D341Med (cell line): Measurements from ENCODE around the gene SLC24A3.
"Not testable (repeated sequence)": the region's sequence is repeated elsewhere in the genome, so short reads cannot be mapped to it uniquely, and the experiment has no call there.

Experiments
- DNase-seq: peaks from one replicate; pipeline ENCODE4 v3.0.0; 2012; ENCODE audit warnings: low spot score

The SLC24A3 gene

DNA sequence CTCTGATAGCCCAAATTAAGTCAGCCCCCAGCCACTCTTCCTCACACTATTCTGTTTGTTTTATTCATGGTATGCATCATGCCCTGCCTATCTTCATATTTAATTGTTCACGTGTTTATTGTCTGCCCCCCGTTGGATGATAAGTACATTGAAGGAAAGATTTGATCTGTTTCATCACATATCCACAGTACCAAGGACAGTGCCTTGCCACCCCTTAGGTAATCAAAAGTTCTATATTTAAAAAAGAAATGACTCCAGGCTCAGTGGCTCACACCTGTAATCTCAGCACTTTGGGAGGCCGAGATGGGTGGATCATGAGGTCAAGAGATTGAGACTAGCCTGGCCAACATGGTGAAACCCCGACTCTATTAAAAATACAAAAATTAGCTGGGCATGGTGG lies 535.5 kb downstream of the SLC24A3 start:
- DNase-seq, result no peak

DNA sequence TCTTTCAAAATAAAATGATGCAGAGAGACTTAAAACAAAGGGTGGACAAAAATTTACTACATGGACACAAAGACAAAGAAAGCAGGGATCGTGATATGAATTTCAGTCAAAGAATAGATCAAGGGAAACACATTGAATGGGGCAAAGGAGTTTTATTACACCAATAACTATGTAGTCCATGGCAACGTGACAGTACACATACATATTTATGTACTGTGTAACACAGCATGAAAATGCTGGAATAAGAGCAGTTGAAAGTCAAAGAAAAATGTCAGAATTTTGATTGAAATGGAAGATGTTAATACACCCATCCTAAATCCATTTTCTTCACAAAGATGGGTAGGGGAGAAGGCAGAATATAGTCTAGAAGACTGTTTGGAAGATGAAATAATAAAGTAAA lies 536.2 kb downstream of the SLC24A3 start:
- no peak for DNase-seq

DNA sequence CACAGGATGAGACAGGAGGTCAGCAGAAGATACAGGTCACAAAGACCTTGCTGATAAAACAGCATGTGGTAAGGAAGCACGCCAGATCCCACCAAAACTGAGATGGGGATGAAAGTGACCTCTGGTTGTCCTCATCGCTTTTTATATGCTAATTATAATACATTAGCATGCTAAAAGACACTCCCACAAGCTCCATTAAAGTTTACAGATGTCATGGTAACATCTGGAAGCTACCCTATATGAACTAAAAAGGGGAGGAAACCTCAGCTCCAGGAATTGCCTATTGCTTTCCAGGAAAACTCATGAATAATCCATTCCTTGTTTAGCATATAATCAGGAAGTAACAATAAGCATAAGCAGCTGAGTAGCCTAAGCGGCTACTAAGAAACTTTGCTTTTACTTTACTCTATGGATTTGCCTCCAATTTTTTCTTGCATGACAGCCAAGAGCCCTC lies 537.2 kb downstream of the SLC24A3 start:
- DNase-seq, result no peak

DNA sequence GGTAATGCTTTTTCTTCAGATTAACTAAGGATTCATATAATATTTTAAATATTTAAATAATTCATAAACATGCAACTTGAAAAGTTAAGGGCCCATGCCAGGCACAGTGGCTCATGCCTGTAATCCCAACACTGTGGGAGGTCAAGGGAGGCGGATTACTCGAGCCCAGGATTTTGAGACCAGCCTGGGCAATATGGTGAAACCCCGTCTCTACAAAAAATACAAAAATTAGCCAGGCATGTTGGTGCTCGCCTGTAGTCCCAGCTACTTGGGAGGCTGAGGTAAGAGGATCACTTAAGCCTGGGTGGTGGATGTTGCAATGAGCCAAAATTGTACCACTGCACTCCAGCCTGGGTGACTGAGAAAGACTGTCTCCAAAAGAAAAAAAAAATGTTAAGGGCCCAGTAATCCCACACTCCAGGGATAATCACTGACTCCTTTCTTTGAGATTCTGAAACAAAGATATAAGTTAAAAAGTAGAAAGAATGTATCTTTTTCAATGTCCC lies 537.7 kb downstream of the SLC24A3 start:
- DNase-seq, result no peak

DNA sequence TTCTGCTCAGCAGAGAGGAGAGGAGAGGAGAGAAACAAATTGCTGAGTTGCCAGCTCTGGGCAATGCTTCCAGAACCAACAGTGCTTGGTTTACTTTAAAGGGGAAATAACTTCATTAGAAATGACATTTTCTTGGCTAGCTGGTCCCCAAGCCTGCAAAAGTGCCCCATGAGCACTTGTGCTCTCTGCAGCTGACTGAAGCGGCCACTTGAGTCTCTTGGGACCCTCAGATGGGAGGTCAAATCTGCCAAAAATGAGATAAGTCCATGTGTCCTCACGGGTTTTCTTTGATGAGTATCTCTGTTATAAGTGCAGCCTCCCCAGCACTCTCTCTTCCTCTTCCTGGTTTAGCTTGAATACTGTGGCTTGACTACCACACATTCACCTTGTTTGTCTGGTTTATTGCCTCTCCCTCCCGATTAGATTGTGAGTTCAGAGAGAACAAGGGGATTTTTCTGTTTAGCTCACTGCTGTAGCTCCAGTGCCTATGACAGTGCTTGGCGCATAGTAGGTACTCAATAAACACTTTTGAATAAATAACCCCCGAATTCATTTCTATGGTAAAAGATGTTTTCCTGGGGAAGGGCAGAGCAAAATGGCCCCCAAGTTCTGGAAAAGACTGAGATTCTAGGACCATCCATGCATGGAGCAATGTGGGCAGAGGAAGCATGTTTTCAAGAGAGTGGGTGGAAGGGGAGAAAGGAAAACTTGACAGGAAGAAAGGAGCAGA lies 538.6 kb downstream of the SLC24A3 start:
- no peak for DNase-seq

DNA sequence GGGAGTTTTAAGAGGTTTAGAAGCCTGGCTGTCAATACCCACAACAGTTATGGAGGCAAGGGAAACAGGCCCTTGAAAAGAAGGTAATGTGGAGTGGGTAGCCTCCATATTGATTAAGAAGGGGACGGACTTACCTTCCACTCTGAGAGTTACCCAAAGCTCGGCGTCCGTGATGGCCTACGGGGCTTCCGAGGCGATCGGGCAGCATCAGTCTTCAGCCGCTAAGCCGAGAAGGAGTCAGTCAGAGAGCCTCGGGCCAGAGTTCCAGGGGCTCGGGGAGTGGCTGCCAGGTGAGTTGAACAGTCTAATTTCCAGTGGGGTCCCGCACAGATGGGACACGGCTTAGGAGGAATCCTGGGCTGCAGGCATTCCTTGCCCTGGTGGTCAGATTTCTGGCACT lies 541.8 kb downstream of the SLC24A3 start:
- DNase-seq, result not testable (repeated sequence)

DNA sequence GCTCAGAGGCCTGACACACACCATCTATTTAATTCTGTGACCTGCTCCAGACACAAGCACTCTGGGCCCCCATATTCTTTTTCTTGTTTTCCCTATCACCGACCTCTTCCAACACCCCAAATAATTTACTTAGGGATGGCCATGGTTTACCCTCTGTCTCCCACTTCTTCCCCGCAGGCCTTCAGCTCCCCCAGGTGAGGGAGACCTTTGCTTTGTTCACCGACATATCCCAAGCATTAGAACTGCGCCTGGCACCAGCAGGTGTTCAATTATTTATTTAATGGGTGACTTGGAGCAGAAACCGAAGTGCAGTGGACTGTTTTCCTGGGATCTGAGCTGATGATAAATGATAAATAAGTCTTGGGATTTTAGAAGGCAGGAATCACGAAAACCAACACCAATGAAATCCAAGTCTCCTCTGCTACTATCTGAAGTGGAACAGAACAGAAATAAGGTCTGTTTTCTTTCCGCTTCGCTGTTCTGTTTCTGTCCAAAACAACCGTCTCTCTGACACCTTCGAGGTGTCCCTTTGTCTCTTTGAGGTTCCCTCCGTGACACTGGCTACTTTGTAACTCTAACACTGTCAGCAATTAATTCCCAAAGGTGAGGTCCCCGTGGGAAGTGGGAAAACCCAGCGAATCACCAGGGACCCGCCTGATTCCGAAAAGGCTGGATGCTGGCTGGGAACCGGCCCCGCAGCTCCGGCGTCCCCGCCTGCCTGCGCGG lies 544.5 kb downstream of the SLC24A3 start:
- no peak for DNase-seq

DNA sequence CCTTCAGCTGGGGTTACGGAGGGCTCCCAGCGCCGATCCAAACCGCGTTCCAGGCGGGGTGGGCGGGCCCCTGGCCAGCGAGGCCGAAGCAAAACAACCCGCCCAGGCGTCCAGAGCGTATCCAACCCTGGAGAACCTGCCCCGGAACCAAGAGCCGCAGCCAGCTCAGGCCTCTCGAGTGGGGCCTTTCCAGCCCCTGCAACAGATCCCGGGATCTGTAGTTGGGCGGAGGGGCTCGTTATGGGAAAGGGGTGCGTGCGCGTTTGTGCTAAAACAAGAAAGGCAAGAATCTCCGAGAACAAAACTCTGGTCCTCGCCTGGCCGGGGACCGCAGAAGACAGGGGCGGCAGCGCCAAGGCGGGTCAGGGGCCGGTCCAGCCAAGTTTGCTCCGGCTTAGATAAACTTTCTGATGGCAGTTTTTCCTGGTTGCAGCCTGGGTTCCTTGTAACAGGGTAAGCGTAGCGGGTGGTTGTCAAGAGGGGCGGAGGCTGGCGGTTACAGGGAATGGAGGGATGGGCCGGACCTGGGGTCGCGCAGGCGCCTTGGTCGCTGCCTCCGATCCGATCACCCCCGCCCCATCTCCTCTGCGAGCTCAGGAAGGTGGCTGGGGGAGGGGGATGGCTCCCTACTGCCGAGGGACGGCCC lies 545.2 kb downstream of the SLC24A3 start:
- peak; percentile 47 for DNase-seq

DNA sequence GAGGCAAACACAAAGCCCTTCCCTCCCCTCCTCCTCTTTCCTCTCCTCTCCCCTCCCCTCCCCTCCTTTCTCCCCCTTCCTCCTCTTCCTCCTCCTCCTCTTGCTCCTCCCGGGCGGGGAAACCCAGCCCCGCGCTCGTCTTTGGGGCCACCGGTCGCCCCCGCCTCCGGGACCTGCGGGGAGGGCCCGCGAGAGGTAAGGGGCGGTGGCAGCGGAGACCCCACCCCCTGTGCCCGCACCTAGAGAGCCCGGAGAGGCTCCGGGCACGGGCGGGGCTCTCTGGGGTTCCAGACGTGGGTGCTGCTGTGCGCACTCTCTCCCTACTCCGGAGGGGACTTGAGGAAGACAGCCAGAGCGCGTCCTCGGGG lies 545.7 kb downstream of the SLC24A3 start, which contains the start of gene RIN2:
Gene RIN2, plus strand, starts transcription at position 126 of the 368 bp plus-strand sequence. CDS start 131,344 bp downstream, outside the sequence.
- peak; percentile 51 for DNase-seq

DNA sequence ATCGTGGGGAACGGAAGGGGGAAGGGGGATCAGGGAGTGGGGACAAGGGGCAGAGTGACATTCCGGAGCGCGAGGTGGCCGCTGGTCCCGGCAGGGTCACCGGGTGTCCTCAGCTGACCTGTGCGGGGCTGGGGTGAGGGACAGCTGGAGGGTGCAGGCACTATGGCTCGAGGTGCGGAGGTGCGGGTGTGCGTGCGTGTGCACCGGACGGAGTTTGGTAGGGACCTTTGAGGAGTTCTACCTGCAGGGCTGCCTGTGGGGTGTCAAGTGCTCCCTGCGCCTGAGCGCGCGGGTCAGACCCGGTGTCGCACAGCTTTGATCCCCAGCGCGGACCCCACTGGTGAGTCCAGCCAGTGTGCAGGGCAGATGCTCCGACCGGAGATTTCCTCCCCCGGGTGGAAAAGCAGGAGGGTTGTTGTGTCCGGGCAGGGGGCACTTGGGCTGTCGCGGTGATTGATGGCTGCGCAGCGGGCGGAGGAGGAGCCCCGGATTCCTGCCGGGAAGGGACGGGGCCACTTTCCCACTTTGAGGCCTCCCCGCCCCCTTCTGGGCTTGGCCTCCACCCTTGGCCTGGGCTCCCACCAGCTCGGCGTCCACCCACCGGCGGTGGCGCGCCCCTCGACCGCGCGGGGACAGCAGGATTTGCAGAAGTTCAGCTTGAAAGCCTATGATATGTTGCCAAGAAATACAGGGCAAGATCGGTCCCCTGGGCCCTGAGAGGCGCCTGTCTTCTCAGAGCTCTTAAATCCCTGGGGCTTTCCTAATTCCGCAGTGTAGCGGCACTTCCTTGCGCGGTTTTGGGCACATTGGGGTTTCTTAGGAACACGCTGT lies 546.3 kb downstream of the SLC24A3 start:
- peak; percentile 82 for DNase-seq

DNA sequence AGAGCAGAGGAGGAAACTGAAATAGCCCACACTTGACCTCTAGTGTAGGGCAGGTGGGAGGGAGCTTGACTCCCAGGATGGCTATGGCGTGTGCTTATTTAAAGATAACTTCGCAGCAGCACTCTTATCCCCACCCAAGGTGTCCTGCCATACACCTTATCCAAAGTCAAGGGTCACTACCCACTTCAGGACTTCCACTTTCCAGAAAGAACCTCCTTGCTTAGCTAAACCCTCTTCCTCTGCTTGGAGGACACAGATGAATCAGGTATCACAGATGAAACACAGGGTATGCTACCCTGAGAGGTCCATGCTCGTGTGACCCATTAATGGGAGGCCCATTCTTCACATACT lies 547.9 kb downstream of the SLC24A3 start:
- no peak for DNase-seq

DNA sequence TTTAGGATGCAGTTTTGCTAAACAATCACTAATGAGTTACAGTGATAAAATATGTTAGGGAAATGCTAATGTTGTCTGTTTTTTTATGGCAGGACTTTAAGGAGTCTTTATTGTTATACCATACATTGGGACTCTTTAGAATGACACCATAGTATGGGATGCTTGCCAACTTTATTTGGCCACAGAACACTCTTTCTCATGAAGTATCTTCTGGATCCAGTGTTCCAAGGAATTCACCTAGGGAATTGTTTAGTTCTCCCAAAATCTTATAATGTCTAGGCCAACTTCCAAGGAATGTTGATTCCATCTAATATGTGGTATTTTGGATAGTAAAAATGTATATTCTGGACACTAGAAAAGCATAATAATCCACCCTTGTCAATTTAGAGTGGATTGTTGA lies 548.9 kb downstream of the SLC24A3 start:
- no peak for DNase-seq

DNA sequence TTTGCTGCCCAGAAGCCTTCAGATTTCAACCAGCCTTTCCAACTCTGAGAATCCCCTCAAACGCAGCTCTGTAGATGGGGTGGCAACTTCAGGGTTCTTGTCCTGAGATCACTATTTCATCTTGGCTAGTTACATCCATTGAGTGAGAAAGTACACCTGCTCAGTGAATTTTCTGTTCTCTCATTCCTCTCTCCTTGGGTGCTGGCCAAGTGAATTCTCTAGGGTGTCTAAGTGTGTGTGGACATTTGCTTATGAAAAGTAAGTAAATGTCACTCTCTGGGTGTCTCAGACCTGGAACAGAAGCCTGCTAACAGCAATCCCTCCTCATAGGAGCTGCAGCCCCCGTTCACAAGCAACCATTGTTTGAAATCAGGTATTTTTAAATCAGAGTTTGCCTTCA lies 549.4 kb downstream of the SLC24A3 start:
- no peak for DNase-seq

DNA sequence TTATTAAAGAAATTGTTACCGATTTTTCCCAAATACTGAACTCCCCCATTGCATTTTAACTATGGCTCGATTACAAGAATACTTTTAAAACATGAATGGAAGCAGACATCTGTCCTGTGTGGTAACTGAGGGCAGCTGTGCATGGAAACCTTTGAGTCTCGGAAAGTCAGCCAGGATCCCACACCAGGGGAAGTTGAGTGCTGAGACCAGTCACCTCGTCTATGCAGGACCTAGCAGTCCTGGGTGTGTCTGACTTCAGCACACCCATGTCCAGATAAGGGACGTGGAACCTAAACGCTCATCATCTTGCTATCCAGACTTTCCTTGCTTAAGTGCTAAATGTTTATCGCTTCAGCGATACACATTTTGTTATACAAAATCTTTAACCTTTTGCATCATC lies 551.8 kb downstream of the SLC24A3 start:
- no peak for DNase-seq

DNA sequence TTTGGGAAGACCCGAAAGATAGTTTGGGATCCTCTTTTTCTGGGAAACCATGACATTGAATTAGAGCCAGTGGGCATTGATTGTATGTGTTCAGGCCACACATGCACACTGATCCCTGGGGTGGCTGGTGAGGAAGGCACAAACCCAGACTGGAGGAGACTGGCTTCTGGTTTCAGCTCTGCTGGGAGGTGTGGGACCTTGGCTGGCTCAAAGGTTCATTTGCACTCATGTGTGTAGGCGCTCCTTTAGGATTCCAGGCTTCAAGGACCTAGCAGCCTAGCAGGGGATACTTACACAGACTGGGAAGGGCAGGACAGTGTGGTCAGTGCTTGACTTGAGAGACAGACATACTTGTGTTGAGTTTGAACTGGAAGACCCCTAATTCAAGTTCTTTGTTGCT lies 552.8 kb downstream of the SLC24A3 start:
- no peak for DNase-seq

DNA sequence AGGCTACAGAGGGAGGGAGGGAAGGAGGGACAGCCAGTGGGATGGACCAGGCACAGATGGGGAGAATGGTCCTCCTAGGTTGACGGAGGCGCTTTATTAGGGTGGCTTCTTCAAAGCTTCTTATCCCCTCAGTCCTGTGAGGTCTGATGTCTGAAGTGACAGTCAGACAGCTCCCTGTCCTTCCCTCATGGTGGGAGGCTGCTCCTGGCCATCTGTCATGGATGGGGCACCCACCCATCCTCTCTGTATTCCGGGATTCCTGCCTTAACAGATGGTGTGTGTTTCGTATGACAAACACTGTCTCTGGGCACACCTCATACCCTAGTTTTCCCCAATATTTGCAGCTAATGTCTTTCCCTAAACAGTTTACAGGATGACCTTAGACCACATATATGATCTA lies 553.5 kb downstream of the SLC24A3 start:
- no peak for DNase-seq

DNA sequence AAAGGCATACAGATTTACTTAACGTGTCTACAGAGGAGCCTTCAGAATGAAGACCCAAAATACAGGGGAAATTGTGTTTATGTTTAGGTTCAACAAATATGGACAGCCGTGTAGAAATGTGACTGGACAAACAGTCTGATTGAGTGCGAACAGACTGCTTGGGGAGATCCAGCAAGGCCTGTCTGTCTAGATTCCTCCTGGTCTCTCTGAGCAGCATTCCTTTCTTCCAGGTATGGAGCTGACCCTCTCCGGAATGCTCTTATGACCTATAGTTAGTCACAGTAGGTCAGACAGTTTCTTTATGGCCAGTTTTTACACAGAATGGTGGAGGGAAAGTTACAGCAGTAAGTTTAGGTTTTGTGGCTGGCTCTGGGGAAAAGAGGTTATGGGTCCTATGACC lies 554.6 kb downstream of the SLC24A3 start:
- DNase-seq, result no peak

DNA sequence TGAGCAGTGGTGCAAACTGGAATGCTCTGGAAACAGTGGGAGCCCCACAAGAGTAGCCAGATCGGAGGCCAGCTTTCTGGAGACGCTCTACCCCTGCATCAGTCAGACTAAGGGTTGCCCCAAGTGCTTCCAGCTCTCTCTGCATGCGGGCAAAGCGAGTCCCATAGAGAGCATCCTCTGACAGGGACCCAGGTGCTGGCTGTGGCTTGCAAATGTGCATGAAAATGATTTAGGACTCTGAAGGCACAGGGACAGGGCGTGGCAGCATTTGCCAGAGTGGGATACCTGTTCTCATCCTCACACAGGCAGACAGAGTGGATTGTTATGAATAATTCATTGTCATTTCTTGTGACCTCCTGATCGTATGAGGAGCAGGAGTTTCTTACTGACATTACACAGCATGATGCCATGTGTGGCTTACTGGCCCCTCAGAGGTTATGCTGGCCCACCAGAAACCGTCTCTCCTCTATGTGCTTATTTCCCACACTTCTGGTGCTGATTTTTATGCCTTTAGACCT lies 555.9 kb downstream of the SLC24A3 start:
- DNase-seq, result no peak

DNA sequence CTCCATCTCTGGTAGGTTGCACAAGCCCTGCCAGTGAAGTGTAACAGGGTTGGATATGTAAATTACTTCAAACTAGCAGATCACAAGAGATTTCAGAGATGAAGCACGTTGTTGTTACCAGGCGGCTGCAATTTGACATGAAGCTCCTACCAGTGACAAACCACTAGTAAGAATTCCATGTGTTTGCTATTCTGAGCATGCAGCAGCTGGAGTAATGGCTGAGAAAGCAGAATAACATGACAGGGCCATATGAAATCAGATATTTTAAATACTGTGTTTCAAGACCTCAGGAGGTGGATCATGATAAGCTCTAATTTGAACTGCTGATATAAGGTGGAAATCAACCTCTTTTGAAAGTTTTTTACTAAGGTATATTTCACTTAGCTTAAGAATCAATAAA lies 557.1 kb downstream of the SLC24A3 start:
- no peak for DNase-seq

DNA sequence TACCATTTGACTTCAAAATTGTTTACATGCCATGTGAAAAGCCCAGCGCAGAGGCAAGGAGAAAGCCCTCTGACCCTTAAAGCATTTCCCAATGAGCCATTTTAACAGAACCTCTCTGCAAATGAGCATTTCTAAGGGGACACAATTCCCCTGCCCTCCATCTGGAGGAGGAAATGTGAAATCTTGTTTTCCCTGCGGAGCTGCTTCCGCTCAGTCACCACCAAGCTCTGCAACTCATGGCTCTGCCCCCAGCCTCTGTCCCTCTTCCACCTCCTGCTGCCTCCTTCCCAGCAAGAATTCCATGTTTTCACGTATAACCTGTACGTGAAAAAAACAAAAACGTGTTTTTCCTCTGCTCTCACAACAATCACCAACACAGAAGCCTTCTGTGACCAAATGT lies 557.9 kb downstream of the SLC24A3 start:
- no peak for DNase-seq

DNA sequence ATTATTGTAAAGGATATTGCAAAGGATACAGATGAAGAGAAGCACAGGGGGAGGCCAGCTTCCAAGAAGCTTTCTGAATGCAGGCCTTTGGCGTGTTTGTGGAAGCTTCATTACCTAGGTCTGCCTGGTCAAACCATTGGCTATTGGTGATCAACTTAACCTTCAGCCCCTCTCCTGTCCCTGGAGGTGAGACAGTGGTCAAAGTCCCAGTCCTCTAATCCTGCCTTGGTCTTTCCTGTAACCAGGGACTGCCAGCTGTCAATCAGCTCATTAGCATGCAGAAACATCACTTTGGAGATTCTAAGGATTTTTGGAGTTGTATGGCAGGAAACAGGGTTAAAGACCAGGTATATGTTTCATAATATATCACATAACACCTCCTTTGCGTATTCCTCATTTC lies 558.6 kb downstream of the SLC24A3 start:
- no peak for DNase-seq
